Osteocyte (in vitro differentiated cells): ENCODE data around the gene PTPN14. TPM values are rescaled to one million over a fixed set of nuclear protein-coding genes. Genes with fewer than 3 reads are reported as not detected.
A peak's percentile ranks its signal among the peaks of the same experiment; 100 is the strongest.

Source experiments
- DNase-seq: peaks from one replicate; pipeline ENCODE4 v3.0.0; 2021; ENCODE audit warnings: mixed read lengths; ENCODE audit not compliant: unreplicated experiment; ENCODE audit errors: extremely low spot score
- H3K27ac Mint-ChIP-seq: one replicate; pipeline ENCODE4 v1.8.0; 2021; ENCODE audit warnings: mild to moderate bottlenecking, mixed read lengths; ENCODE audit not compliant: unreplicated experiment
- H3K27me3 Mint-ChIP-seq: one replicate; pipeline ENCODE4 v1.8.0; 2021; ENCODE audit warnings: mixed read lengths; ENCODE audit not compliant: unreplicated experiment
- H3K36me3 Mint-ChIP-seq: one replicate; pipeline ENCODE4 v1.8.0; 2021; ENCODE audit warnings: mixed read lengths; ENCODE audit not compliant: unreplicated experiment
- H3K4me1 Mint-ChIP-seq: one replicate; pipeline ENCODE4 v1.8.0; 2021; ENCODE audit warnings: mixed read lengths; ENCODE audit not compliant: unreplicated experiment
- H3K4me3 Mint-ChIP-seq: one replicate; pipeline ENCODE4 v1.8.0; 2021; ENCODE audit warnings: mild to moderate bottlenecking, moderate library complexity, mixed read lengths; ENCODE audit not compliant: unreplicated experiment
- H3K9me3 Mint-ChIP-seq: one replicate; pipeline ENCODE4 v1.8.0; 2021; ENCODE audit warnings: mixed read lengths; ENCODE audit not compliant: unreplicated experiment
- CTCF ChIP-seq: fragments of 200-600 bp; sonication (generic); IDR thresholded peaks from 2 replicates; pipeline ENCODE4 v1.5.0; 2021; ENCODE audit warnings: antibody characterized with exemption, mild to moderate bottlenecking, moderate library complexity
- total RNA-seq: library from RNA; stranded (reverse); gene quantifications from 2 replicates; pipeline ENCODE4 v1.2.1, GENCODE V29; 2021

PTPN14 gene
- total RNA-seq, 1 donor from 2014 or later: 140 TPM

- Mint-ChIP-seq H3K27ac (peak overlapping the region; percentile 5), H3K9me3 (no peaks in the 10 kb centered on the region), H3K4me3 (no peak overlapping the region), H3K36me3 (peaks cover 16% of the 10 kb centered on the region), H3K27me3 (no peaks in the 10 kb centered on the region), H3K4me1 (peaks cover 51% of the 10 kb centered on the region)
- DNase-seq: no peak
- TF ChIP-seq CTCF: no peak
Observed at GRCh38 chr1:214462882-214463281, 88.5 kb downstream of the PTPN14 start.

DNA sequence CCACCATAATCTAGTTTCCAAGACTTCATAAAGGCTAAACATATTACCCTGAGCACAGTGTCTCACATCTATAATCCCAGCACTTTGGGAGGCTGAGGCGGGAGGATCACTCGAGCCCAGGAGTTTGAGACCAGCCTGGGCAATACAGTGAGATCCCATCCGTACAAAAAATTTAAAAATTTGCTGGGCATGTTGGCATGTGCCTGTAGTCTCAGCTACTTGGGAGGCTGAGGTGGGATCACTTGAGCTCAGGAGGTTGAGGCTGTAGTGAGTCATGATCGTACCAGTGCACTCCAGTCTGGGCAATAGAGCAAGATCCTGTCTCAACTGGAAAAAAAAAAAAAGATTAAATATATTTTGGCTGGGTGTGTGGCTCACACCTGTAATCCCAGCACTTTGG lies 90.1 kb downstream of the PTPN14 start:
- no peaks in the 10 kb centered on the region for H3K27me3 Mint-ChIP-seq
- no peak overlapping the region for H3K27ac Mint-ChIP-seq
- no peak for DNase-seq
- H3K36me3 Mint-ChIP-seq: peaks cover 16% of the 10 kb centered on the region
- no peak for TF ChIP-seq CTCF
- H3K4me3 Mint-ChIP-seq: no peak overlapping the region
- peaks cover 40% of the 10 kb centered on the region for H3K4me1 Mint-ChIP-seq
- H3K9me3 Mint-ChIP-seq: no peaks in the 10 kb centered on the region

DNA sequence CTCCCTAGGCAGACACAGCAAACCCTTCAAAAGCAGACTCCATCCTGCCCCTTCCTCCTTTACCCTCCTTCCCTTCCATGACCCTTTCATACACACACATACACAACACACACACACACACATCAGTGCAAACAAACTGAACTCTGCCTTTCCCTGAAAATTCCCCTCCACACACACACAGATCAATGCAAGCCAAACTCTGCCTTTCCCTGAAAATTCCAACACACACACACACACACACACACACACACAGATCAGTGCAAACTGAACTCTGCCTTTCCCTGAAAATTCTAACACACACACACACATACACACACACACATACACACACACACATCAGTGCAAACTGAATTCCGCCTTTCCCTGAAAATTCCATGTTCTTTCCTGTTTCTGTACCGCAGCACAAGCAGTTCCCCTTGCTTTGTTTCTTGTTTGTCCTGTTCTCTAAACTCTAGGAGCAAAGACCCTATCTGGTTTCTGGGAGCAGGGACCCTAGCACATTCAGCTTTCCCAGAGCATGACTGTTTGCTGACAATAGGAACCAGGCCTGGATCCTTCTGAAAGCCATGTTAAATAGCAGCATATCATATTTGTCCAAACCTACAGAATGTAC lies 91.0 kb downstream of the PTPN14 start:
- DNase-seq: no peak
- Mint-ChIP-seq H3K4me1 (peaks cover 44% of the 10 kb centered on the region), H3K4me3 (no peak overlapping the region), H3K9me3 (no peaks in the 10 kb centered on the region), H3K27ac (peak overlapping the region; percentile 44), H3K27me3 (no peaks in the 10 kb centered on the region), H3K36me3 (peaks cover 15% of the 10 kb centered on the region)
- TF ChIP-seq CTCF: no peak

DNA sequence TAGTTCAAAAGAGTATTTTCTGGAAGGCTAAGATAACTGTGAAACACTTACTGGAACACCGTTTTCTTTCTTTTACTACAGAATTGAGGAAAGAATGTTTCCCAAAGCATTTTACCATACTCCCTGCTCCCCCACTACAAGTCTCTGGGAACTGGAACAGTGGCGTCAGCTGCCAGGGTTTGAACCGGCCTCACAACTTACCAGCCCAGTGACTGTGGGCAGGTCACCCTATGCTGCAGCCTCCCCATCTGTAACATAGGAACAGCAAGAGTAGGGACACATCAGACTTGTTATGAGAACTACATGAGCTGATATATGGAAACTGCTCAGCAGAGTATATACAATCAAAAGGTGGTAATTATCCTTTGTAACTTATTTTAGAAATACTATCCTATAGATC lies 91.5 kb downstream of the PTPN14 start:
- no peak for TF ChIP-seq CTCF
- H3K27ac Mint-ChIP-seq: peak overlapping the region; percentile 62
- no peak overlapping the region for H3K4me3 Mint-ChIP-seq
- H3K9me3 Mint-ChIP-seq: no peaks in the 10 kb centered on the region
- DNase-seq: no peak
- peaks cover 15% of the 10 kb centered on the region for H3K36me3 Mint-ChIP-seq
- H3K4me1 Mint-ChIP-seq: peaks cover 48% of the 10 kb centered on the region
- H3K27me3 Mint-ChIP-seq: no peaks in the 10 kb centered on the region

- Mint-ChIP-seq H3K27me3 (no peaks in the 10 kb centered on the region), H3K4me1 (peaks cover 56% of the 10 kb centered on the region), H3K4me3 (no peak overlapping the region), H3K27ac (peak overlapping the region; percentile 70), H3K9me3 (no peaks in the 10 kb centered on the region), H3K36me3 (peaks cover 11% of the 10 kb centered on the region)
- DNase-seq: no peak
- TF ChIP-seq CTCF: no peak
Observed at GRCh38 chr1:214458541-214458940, 92.9 kb downstream of the PTPN14 start.
